Ecto neural progenitor cell (in vitro differentiated cells): ENCODE results near the gene MAP6.
"Not testable (repeated sequence)": the region's sequence is repeated elsewhere in the genome, so short reads cannot be mapped to it uniquely, and the experiment has no call there.

ENCODE experiments used
- DNase-seq: peaks from one replicate; pipeline ENCODE4 v3.0.0-alpha.2; 2018; ENCODE audit warnings: low spot score

The MAP6 gene

GRCh38 chr11:75668451-75669297 lies at the start of gene MAP6:
Gene MAP6, minus strand, starts transcription at chr11:75669038. Its CDS starts 669 bp downstream, at chr11:75668369.
- DNase-seq = peak; percentile 78

DNA sequence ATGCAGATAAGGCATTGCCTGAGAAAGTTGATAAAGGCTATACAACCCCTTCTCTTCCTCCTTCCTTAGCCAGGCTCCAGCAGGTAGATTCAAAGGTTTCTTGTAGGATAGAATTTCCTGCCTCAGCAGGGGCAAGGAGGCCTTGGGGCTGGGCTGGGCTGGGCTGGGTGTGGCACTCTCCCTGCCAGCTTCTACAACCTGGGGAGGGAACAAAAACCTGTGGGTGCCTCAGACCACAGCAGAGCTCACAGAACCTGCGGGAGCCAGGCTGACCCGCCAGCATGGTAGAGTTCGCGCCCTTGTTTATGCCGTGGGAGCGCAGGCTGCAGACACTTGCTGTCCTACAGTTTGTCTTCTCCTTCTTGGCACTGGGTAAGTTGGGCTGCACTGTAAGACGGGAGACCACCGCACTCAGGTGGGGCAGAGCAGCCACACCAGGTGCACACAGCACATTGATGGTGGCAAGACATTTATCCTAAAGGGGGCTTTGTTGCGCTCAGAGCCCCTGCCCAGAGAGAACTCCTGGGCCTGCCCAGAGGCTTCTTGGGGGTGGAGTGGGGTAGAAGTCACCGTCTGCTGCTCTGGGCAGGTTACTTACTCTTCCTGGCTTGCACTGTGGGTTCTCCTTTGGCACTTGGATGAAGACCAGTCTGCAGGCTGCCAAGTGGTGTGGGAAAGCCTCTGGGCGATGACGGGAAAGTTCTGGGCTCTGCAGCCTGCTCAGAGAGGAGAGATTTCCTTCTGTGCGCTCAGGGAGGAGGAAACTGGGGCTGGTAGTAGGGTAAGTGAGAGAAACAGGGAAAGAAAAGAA lies 49.0 kb upstream of the MAP6 start, which contains the start of gene MOGAT2:
TSS of gene MOGAT2 (plus strand) at position 231 of the 811 bp plus-strand sequence. CDS start at position 282, 51 bp downstream.
- no peak for DNase-seq

GRCh38 chr11:75716659-75717058 lies 47.8 kb upstream of the MAP6 start:
- no peak for DNase-seq

GRCh38 chr11:75715688-75716087 lies 46.9 kb upstream of the MAP6 start:
- DNase-seq = no peak

GRCh38 chr11:75714211-75714610 lies 45.4 kb upstream of the MAP6 start:
- DNase-seq = no peak

DNA sequence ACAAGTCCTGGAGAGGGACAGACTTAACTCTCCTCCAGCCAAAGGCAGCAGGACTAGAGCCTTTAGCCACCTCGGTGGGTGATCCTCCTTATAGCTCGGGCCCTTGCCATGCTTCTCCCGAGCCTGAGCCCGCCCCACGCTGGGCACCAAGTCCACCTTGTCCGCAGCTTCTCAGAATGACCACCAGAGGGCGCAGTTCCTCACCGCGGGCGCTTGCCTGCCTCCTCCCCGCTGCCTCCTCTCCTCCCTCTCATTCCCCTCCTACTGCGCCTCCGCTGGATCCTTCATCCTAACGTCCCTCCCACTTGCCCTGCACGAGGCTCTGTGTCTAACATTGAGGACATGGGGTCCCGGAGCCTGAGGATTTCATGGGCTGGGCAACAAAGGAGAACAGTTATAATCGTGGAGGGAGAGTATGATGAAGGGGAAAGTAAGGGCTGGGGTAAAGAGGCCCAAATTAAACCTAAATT lies 37.5 kb upstream of the MAP6 start:
- peak; percentile 84 for DNase-seq

GRCh38 chr11:75705541-75705940 lies 36.7 kb upstream of the MAP6 start:
- DNase-seq = no peak

- DNase-seq = no peak
Measured at GRCh38 chr11:75703695-75704237, 34.9 kb upstream of the MAP6 start.

DNA sequence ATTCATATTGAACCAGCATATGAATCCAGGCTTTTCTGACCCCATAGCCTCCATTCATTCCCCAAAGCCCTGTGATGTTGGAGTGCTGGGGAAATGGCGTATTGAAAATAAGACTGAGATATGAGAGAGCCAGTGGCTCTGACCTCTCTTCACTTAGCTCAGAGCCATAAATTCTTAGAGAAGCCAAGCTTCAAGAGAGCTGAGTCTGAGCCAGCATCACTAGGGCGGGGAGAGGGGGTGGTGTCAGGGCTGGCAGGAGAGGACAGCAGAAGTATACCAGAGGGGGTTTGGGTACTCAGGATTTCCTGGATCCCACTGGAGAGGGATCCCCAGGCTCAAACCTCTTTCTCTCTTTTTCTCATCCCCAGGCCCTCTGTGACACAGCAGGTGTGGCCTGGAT lies 32.1 kb upstream of the MAP6 start:
- DNase-seq = no peak

GRCh38 chr11:75697906-75698581 lies 29.2 kb upstream of the MAP6 start:
- DNase-seq = no peak

DNA sequence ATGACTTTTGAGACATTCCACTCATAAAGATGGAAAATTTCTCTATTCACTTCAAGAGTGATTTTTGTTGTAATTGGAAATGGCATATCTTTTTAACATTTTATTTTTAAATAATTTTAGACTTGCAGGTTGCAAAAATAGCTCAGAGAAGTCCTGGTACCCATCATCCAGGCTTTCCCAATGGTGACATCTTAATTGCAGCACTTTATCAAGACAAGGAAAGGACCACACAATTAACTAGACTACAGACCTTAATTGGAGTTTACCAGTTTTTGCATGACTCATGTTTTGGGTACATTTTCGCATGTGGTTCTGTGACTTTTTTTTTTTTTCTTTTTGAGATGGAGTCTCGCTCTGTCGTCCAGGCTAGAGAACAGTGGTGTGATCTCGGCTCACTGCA lies 23.0 kb upstream of the MAP6 start:
- DNase-seq = no peak

- DNase-seq = no peak
Measured at GRCh38 chr11:75689863-75690609, 21.2 kb upstream of the MAP6 start.

- not testable (repeated sequence) for DNase-seq
Measured at GRCh38 chr11:75683856-75684255, 15.0 kb upstream of the MAP6 start.

DNA sequence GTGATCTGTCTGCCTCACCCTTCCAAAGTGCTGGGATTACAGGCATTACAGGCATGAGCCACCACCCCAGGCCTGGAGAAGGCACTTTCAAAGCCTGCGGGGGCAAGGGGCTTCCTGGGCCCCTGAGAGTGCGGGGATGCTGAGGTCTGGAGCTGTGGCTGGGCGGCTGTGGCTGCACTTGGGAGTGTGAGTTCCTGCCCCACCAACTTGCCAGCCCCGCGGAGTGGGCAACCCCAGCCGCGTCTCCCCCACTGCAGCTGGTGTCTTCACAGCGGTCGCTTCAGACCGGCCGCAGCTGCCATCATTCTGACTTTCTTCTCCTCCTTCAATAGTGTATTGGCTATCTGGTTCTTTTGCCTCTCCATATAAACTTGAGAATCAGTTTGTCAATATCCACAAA lies 10.7 kb upstream of the MAP6 start:
- no peak for DNase-seq

DNA sequence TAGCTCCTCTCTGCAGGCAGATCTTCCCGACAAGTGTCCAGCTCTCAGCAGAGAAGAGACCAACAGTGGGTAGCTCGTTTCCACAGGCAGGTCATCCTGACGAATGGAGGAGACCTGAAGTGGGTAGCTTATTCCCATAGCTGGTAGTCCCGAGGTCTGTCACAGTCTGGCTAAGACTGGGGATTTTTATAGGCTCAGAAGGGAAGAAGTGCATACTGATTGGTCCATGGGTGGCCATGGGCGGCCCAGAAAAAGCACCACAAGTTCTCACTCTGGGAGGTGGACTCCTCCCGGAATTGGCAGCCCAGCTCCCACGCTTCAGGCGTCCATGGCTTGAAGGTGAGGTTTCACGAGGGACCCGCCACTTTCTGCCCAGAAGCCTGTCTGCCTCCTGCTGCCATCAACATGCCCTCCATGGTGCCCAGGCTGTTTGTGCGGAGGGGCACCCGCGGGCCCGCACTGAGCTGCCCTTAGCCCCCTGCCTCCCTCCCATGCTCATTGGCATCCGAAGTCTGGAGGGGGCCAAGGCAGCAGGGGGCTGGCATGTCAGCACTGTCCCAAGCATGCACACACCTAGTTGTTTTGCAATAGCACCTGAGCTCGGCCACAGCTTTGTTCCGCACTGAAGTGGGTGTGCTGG lies 9.9 kb upstream of the MAP6 start:
- no peak for DNase-seq

GRCh38 chr11:75677909-75678308 lies 9.1 kb upstream of the MAP6 start:
- DNase-seq = no peak

GRCh38 chr11:75677275-75677674 lies 8.4 kb upstream of the MAP6 start:
- DNase-seq = no peak

DNA sequence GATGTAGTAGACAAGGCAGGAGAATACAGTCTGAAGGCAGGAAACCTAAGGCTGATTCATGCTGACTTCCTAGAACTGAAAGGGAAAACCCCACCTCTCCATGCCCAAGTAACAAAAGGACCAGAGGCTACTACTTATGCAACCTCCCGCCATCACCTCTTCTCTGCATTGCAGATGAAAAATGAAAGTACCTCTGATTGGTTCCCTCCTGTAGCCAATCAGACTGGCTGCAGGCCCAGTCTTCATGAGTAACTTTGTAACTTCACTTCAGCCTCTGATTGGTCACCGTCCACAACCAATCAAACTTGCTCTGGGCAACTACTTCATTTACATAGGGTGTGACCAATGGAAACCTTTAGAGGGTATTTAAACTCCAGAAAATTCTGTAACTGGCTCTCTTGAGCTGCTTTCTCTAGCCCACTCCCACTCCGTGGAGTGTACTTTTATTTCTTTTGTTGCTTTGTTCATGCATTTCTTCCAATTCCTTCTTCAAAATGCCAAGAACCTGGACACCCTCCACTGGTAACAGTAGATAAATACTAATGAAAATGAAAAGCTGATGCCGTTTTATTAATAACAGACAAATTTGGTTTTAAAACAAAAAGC lies 5.2 kb upstream of the MAP6 start:
- DNase-seq = no peak

- DNase-seq = peak; percentile 88
Measured at GRCh38 chr11:75667831-75668450, 897 bp downstream of the MAP6 start.
